ENCODE results near the gene TNFRSF14. TPM values are rescaled to one million over a fixed set of nuclear protein-coding genes. Genes with fewer than 3 reads are reported as not detected.

The TNFRSF14 gene
- total RNA-seq, 1 donor = 17.7 TPM

DNA sequence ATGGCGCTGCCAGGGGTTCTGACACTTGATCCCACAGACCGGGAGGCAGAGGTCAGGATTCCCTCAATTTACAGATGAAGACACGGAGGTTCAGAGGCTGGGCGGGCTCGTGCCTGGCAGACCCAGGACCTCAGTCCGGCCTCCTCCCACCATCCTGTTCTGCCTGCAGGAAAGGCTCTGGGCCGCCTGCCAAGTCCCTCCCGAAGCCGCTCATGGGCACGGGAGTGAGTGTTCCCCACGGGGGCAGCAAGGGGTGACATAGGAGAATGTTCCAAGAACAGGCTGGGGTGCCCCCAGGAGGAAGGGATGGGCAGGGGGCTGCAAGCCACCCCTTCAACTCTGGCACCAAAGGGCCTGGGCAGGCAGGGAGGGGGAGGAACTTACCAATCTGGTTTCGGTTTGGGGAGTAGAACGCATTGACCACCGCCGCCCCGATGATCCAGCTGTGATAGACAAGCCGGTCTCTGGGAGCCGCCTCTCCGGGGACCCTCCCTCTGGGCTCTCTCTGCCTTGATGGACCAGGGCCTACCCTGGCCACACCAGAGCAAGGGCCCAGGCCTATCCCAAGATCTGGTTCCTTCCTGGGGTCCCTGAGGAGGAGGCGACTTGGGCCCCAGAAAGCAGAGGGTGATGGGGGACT is 38.0 kb downstream of the TNFRSF14 start:
- peak overlapping the region; percentile 21 for H3K4me3 ChIP-seq (ENCODE audit: low read depth, low read length)

DNA sequence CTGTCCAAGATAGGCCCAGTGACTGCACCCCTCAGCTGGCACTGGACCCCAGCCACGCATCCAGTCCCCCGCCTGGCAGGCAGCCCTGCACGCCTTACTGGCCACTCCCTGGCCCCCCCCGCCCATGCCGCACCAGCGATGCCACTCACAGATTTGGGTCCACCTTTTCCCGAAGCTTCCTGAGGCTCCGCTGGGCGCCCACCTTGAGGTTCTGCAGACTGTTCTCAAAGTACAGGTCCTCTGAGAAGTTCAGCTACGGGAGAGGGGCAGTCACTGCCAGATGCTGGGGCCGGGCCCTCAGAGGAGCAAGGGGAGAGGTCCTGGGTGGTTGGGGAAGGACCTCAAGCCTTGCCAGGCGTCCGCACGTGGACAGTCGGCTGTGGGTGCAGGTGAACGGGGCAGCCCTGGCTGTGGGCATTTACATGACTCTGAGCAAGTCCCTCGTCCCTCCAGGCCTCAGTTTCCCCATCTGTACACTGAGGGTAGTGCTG is 38.5 kb downstream of the TNFRSF14 start:
- TF ChIP-seq, protein P1, sequence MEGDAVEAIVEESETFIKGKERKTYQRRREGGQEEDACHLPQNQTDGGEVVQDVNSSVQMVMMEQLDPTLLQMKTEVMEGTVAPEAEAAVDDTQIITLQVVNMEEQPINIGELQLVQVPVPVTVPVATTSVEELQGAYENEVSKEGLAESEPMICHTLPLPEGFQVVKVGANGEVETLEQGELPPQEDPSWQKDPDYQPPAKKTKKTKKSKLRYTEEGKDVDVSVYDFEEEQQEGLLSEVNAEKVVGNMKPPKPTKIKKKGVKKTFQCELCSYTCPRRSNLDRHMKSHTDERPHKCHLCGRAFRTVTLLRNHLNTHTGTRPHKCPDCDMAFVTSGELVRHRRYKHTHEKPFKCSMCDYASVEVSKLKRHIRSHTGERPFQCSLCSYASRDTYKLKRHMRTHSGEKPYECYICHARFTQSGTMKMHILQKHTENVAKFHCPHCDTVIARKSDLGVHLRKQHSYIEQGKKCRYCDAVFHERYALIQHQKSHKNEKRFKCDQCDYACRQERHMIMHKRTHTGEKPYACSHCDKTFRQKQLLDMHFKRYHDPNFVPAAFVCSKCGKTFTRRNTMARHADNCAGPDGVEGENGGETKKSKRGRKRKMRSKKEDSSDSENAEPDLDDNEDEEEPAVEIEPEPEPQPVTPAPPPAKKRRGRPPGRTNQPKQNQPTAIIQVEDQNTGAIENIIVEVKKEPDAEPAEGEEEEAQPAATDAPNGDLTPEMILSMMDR (IDR thresholded peaks at IDR 0.05; ENCODE audit: insufficient read depth, low read depth, low read length) = no peak
- DNase-seq (ENCODE audit: low read depth) = no peak
- no peak overlapping the region for H3K4me3 ChIP-seq (ENCODE audit: low read depth, low read length)

More for the DNA sequence above, 38.0 kb downstream of the TNFRSF14 start:
- TF ChIP-seq, protein P1 (IDR thresholded peaks at IDR 0.05; ENCODE audit: insufficient read depth, low read depth, low read length) = no peak
- DNase-seq (ENCODE audit: low read depth) = peak; percentile 30

DNA sequence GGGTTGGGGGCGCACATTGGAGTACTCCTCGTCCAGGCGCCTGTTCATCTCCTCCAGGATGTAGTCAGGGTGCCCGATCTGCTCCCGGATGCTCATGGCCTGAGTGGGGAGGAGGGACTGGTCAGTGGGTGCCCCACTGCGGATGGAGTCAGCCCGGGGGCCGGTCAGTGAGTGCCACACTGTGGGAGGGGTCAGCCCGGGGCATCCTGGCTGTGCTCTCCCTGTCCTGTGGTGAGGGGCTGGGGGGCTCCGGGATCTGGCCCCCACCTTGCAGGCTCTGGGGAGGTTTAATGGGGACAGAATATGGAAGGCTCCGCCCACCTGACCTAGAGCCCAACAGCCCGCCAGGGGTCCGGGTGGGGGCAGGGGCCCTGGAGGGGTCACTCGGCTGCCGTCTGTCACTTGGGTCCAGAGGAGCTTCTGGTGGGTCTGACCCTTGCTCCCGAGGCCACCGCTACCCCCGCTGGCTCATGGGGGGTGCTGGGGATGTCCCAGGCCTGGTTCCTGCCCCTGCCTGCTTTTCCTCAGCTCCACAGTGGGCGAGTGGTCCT is 39.2 kb downstream of the TNFRSF14 start:
- DNase-seq (ENCODE audit: low read depth) = no peak
- no peak overlapping the region for H3K4me3 ChIP-seq (ENCODE audit: low read depth, low read length)
- TF ChIP-seq, protein P1 (IDR thresholded peaks at IDR 0.05; ENCODE audit: insufficient read depth, low read depth, low read length) = no peak

DNA sequence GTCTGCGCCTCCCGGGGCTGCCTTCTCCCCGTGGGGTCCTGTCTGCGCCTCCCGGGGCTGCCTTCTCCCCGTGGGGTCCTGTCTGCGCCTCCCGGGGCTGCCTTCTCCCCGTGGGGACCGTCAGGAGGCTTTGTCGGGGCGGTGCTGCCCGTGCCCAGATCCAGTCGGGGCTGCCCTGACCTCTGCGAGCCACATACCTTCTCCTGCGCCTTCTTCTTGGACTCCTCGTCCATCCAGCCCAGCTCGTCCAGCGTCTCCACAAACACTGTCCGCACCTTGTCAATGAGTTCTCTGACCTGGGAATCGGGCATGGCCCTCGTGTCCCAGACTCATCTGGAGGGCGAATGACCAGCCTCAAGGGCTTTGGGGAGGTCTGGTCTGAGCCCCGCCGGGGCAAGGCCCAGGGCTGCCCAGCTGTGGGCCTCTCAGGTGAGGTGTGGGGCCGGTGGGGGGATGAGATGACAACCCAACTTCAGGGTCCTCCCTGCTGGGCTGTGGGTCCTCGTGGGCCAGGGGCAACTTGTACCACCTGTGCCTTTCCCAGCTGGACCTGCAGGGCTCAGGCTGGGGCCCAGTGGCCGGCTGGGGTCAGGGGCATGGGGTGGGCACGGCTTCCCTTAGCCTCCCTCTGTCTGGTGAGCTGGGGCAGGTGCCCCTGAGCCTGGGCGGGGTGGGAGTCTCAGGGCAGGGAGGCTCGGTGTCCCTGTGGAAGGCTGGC is 39.8 kb downstream of the TNFRSF14 start:
- H3K4me3 ChIP-seq (ENCODE audit: low read depth, low read length) = no peak overlapping the region
- no peak for DNase-seq (ENCODE audit: low read depth)
- TF ChIP-seq, protein P1 (IDR thresholded peaks at IDR 0.05; ENCODE audit: insufficient read depth, low read depth, low read length) = no peak

DNA sequence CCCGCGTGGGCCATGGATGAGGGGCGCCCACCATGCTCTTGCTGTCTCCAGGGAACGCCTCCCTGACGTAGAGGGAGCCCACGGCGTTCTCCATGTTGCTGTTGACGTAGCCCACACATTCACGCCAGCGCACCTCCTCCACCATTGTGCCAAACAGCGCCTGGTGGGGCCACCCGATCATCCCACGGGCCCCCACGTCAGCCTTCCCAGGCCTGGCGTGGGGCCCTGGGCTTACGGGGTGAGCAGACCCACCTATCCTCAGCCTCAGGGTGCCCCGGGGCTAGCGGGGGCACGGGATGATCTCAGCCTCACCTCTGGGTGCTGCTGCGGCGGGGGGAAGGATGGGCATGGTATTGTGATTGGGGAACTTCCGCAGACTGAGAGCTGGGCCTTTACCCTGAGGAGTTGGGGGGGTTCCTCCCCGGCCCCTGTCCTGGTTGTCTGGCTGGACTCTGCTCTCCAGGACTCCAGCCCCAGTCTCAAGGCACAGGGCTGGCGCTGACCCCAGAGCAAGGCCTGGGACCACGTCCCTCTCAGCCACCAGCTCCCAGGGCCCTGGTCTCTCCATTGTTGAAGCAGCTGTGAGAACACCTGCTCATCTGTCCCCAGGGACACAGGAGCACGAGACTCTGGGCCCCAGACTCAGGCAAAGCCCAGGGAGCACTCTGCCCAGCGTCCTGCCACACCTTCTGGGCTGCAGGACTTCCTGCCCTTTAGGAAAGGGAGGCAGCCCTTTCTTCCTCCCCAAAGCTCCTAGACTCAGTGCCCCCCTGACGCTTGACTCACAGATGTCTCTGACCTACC is 40.6 kb downstream of the TNFRSF14 start:
- DNase-seq (ENCODE audit: low read depth) = no peak
- TF ChIP-seq, protein P1 (IDR thresholded peaks at IDR 0.05; ENCODE audit: insufficient read depth, low read depth, low read length) = no peak

More for the DNA sequence above, 40.6 kb downstream of the TNFRSF14 start:
- no peak overlapping the region for H3K4me3 ChIP-seq (ENCODE audit: low read depth, low read length)

Data from fibroblast of villous mesenchyme (primary cell).